Epidermal melanocyte (primary cell): Measurements from ENCODE around the gene CLEC2L.
"Not testable (repeated sequence)": the region's sequence is repeated elsewhere in the genome, so short reads cannot be mapped to it uniquely, and the experiment has no call there.

Experiments used
- DNase-seq: peaks from one replicate; pipeline ENCODE4 v3.0.0; 2011; ENCODE audit warnings: low spot score; ENCODE audit not compliant: insufficient read length

The CLEC2L gene

DNA sequence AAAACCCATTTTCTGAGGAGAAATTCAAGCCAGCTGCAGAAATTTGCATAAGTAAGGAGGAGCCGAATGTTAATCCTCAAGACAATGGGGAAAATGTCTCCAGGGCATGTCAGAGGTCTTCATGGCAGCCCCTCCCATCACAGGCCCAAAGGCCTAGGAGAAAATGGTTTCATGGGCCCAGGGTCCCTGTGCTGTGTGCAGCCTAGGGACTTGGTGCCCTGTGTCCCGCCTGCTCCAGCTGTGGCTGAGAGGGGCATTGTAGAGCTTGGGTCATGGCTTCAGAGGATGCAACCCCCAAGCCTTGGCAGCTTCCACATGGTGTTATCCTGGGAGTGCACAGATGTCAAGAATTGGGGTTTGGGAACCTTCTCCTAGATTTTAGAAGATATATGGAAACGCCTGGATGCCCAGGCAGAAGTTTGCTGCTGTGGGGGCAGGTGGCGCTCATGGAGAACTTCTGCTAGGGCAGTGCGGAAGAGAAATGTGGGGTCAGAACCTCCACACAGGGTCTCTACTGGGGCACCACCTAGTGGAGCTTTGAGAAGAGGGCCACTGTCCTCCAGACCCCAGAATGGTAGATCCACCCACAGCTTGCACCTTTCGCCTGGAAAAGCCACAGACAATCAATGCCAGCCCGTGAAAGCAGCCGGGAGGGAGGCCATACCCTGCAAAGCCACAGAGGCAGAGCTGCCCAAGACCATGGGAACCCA is 30.7 kb downstream of the CLEC2L start:
- not testable (repeated sequence) for DNase-seq

DNA sequence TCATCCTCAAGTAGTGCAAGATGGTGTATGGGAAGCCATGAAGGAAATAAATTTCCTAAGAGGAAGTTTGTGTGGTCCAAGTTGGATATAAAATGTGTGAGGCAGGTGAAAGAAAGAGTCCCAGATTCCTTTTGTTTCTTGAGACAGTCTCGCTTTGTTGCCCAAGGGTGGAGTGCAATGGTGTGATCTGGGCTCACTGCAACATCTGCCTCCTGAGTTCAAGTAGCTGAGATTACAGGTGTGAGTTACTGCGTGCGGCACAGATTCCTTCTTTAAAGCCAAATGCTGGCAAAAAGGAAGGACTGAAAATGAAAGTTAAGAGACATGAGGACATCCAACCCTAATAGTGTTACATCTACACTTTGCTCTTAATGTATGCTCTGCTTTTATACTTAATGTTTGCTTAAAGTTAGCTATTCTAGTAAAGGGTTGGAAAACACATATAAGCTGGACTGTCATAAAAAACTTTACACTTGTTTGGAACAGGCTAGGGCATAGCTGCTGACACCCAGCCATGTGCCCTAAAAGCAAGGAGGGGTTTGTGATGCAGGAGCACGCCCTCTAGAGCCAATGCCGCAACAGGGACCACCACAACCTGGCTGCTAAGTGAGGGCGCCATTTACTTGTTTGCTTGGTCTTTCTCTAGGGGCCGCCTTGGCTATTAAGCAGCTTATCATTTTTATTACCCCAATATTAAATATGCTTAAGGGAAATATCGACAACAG is 34.5 kb downstream of the CLEC2L start:
- no peak for DNase-seq

DNA sequence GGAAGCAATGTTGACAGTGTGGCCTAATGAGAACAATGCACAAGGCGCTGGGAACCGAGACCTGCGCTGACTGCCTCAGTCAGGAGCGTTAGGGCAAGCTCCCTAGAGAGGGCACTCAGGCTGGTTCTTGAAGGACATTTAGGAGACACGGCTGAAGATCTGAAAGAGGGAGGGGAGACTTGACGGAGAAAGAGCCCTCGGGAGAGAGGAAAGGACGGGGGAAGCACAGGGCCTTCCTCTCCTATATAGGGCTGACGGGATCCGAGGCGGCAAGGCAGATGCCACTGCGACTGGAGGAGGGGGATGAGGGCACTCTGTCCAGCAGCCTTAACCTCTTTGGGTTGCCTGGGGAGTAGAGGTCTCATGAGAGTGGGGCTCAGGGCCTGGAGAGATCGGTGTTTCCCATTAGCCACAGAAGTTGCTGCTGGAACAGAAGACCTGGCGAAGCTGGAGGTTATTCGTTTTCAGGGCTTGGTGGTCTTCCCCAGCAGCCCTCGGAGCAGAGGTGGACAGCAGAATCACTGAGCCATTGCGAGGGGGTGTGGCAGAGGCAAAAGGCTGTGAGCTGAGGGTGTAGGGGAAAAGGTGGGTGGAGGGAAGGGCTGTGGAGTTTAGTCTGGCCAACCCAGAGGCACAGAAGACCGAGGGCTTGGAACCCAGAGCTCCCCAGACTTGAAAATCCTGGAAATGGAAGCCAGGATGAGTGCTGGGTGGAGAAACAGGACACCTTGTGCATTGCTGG is 36.0 kb downstream of the CLEC2L start:
- no peak for DNase-seq

DNA sequence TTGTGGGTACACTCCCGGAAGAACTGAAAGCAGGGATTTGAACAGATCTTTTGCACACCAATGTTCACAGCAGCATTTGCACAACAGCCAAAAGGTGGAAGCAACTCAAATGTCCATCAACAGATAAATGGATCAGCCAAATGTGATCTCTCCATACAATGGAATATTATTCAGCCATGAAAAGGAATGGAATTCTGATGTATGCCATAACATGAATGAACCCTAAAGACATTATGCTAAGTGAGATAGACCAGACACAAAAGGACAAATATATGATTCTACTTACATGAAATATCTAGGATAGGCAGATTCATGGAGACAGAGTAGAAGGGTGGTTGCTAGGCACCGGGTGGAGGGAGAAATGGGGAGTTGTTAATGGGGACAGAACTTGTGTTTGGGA is 36.7 kb downstream of the CLEC2L start:
- no peak for DNase-seq

DNA sequence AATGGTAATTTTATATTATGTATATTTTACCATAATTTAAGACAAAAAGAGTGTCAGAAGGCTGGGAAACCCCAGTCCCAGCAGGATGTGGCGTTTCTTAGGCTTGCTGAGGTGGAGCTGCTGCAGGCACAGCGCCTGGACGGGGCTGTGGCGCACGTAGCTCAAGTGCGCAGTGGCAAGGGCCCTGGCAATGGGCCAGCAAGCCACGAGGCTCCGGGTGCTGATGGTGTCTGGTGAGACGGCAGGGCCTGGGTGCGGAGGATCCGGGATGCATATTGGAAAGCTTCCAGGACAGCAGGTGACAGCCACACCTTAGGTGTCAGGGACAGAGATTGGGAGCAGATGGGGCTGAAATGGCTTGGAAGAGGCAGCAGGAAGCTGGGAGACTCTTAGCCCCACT is 37.2 kb downstream of the CLEC2L start:
- no peak for DNase-seq

DNA sequence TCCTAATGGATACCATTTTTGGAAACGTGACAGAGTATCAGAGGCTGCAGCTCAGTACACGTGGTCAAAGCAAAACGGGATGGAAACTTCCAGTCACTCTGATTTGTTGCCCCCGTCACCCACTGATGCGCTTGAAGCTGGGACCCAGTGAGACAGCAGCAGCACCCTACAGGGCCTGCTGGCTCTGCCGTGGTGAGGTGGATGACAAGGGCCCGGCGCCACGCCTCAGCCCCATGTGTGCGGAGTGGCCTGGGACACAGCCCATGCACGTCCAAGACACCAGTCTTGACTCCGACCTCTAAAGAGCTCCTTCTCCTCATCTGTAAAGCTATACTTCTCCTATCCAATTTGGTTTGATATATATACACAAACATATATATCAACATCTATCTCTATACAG is 39.0 kb downstream of the CLEC2L start:
- no peak for DNase-seq

DNA sequence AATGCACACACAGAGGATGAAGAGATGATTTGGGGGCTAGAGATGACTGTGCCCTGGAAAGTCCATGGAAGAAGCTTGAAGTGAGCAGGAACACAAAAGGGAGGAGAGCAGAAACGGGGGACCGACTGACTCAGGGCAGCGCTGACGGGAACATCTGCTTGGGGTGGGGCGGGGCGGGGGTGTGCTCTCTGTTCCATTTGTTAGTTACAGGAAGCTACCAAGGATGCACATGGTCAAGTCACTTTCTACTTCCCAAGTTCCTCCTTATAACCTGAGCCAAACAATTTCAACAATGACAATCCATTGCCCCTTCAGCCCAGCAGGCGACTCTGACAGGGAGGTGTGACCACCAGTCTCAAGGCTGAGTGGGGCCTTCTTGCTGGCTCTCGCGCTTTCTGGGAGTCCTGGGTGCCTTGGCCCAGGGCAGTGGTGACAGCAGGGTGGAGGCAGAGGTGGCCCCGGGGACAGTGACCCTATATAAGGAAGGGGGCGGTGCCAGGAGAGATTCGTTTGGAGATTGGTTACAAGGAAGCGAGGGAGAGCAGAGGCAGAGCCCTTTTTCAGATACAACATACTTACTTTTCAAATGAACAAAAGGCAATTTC is 39.6 kb downstream of the CLEC2L start:
- DNase-seq = no peak

DNA sequence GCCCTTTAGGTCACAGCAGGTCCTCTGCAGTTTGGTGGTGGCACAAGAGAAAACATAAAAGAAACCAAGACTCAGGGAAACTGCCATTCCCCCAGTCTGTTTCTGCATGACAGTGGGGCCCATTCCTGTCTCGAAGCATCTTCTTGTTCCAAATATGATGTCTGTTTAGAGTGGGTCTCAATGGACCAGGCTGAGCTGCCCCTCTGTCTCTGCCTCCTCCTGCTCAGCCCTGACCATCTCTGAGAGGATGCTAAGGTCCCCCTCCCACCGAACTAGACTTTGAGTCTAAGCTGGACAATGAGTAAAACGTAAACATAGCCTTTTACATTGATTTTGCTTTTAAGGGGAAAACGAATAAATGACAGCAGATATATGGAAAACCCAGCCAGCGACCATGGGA is 40.4 kb downstream of the CLEC2L start:
- no peak for DNase-seq

DNA sequence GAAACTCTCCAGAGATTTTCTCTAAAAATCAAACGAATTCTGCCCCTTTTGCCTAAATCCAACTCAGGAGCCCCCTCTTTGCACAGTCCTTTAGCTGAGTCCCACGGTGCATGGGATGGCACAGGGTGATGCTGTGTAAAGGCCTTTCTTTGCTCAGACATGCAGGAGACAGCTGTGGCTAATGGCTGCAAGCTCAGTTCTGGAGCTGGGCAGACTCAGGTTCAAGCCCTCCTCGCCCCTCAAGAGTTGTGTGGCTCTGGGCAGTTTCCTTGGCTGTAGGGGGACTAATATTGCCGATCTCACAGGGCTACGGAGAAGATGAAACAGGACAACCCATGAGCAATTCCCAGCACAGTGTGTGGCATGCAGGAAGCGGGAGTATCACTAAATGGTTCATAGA is 42.6 kb downstream of the CLEC2L start:
- no peak for DNase-seq

DNA sequence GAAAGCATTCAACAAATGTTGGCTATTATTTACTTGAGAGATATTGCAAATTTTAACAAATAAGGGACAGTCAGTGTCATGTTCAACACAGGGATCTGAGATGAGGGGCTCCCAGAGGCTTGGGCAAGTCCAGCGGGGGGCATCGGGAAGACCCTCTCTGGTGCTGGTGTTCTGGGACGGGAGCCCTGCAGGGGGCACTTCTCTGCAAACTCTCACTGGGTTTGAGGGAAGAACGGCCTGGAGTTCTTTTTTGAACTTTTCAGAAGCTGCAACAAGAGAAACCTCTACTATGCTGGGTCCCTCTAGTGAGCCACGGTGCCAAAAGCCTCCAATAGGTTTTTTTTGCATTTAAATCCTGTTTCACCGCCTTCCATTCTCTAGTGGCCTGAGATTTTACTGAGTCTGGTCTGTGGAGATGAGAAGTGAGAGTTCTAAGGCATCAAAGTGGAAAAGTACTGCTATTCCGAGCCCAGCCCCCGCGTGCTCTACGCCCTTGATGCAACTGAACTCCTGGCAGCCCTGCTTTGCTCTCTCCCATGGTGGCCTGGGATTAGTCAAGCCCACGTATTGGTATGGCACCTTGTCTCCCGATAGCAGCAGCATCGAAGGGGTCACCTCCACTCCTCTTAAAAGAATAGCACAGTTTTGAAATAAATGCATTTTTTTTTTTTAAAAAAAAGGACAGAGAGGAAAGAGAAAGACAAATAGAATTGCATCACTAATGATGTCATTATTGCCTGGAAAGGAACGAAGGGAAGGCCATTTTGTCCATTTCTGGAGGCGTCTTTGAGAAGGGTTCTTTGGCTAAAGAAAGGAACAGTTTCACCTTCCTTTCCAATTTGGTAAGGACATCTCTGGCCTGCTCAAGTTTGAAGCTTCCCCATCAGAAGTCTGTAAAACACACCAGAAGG is 43.5 kb downstream of the CLEC2L start:
- DNase-seq = no peak

DNA sequence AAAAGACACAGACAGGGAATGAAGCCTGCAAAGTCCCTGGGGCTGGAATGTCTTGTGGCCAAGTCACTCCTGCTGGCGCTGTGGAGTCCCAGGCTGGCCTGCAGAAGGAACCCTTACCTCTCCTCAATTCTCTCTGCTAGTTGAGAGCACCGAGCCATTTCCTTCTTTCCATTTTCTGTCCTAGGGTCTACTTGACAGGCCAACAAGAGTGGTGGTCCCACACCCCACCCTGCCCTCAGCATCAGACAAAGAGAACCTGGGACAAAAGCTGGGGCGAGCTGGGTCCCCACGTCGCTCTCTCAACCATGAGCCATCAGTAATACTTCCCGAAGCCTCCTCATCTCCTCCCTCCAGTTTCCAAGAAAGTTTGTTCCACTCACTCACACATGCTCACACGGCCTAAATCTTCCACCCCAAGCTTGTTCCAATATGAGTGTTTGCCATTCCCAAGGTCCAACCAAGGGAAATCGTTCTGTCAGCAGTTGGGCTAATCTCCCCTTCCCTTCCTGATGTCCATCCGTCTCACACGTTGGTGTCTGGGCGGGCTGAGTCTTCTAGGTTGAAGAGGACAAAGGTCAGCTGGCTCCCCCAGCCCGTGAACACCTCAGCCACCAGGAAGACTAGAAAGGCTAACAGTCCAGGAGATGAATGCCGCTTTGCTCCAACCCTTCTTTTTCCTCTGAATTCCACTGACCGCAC is 44.3 kb downstream of the CLEC2L start:
- no peak for DNase-seq

DNA sequence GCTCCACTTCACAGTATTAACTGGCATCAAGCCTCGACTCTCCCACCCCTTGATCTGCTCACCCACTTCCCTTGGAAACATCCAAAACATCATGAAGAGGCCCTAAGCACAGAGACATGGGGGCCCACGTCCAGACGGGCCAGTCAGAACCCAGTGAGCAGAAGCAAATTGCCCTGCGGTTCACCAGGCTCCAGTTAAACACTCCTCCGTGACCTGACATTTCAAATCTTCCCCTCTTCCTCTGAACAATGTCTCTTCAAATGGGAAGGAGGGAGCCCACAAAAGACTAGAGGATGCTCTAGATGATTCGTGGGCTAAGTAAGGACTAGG is 44.8 kb downstream of the CLEC2L start:
- DNase-seq = no peak

DNA sequence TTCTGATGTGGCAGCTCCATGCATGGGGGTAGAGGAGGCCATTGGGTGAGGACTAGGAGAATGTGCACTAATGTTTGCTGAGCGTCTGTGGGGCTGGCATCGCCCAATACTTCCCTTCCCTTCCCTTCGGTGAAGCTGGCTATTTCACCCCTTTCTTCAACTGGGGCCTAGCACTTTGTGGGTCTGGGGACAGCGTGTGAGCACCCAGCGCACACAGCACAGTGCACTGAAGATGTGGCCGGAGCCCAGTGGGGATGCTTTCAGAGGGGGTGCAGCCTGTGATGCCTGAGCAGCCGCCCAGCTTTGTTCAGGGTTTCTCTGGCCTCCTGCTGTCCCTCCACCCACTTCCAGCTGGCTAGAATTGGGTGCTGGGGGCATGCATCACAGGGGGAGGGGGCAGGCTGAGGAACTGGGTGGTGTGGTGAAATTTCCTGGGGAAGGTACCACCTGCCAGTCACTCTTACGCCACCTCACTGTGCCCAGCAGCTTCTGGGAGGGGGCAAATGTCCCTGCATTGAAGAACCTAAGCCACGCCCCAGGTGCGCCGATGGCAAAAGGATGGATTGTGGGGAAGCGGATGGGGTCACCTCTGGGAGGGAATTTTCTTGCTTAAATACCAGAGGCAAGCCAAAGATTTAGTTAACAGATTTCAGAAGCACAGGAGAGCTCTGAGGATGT is 45.5 kb downstream of the CLEC2L start:
- no peak for DNase-seq

DNA sequence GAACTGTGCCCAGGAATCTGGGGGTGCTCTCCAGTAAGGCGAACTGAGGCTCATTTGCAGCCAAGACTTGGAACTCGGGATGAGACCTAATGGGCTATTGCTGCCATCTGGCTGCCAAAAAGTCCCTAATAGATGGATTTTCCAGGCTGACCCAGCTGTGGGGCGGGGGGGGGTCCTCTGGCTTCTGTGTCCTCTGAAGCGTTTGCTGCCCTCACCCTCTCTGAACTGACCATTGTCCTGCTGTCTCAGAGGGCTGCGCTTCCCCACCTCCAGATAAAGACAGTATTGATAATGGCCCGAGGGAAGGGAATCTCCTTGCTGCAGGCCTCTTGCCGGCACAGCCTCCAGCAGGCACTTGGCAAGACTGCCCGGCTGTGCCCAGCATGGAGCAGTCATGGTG is 46.6 kb downstream of the CLEC2L start:
- no peak for DNase-seq

DNA sequence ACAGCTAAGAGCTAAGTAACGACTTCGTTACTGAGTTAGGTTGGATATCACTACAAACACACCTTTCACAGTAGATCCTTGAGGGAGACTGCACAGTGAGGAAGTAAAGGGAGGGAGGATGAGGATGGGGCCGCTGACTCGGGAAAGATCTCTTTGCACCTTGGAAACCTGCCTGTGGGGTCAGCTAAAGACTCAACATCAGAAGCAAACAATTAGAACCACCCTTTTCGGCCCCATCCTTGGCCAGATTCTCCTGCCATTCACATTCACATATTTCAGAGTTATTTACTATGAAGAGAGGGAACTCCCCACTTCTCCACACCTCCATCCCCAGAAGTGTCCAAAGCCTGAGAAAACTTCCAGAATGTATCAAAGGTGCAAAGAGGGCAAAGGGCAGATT is 47.1 kb downstream of the CLEC2L start:
- DNase-seq = no peak

DNA sequence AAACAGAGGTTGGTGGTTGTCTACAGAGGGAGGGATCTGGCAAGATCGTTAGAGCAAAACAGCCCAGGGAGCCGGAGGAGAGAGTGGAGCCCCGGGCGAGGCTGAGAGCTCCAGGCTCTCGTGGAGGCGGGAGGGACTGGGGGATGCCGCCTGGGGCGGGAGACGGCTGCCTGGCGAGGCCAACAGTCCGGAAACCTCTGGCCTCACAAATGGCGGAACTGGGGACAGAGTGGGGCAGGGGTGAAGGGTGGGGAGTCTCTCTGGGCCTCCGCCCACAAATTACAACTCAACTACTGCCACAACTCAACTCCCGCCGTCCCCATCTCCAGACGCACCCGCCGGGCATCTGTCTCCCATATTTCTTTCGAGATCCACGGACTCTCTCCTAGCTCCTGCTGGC is 47.7 kb downstream of the CLEC2L start:
- DNase-seq = no peak

DNA sequence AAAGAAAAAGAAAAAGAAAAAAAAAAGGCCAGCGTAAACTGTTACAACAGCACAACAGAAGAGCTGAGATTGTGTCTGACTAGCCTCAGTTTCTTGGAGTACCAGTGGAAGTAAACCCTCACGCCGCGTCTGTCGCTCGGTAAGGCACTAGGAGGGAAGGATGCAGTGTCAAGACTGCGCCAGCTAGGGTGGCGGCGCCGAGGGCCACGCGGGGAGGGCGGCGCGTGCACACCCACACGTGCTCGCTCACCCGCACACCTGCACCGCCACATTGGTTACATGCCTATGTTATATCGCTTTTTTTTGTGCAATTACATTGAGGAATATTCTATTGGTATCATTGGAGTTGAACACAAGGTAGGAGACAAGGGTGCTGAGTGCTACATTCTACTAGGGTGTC is 48.2 kb downstream of the CLEC2L start:
- no peak for DNase-seq

DNA sequence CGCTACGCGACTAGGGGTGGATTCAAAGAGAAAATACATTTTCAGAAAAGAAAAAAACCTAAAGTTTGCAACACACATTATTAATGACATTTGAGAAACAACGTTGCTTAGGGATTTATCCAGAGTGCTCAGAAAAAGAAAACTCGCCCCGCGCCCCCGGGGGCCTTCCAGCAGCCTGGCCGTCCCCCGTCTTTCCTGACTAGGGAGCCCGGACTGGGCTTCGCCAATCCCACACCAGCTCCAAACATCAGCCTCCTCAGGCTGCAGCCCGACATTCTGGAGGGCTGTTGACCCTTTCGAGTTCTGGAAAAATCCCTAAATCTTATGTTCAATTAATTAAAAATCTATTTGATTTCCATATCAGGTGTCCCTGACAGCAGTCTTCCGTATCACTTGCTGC is 48.6 kb downstream of the CLEC2L start:
- no peak for DNase-seq

DNA sequence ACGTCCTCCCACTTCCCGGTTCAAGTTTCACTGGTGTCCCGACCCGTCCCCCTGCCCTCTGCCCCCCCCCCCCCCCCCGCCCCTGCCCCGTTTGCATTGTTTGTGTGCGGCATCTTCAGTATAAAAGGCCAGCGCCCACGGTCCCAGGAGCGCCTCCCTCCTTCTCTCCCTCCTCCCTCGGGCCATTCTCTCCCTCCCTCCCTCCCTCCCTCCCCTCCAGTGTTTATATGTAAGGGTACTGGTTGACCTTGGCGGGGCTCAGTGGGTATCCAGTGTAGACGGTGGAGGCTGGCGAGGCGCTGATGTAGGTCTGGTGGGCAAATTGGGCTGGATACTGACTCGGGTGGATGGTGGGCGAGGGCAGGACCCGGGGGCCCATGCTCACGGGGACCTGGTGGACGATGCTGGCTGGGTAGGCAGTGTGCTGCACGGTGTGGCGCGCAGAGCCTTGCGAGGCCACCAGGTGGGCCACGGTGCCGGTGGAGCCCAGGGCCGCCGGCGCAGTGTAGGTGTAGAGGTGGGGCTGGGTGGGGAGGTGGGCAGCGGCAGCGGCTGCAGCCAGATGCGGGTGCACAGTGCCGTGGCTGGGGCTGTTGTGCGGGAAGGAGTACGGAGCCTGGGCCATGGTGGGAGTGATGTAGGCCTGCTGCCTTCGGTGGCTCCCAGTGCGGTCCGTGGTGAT is 49.4 kb downstream of the CLEC2L start:
- DNase-seq = no peak
